B cell (primary cell): ENCODE results near the gene SH3YL1. TPM values are rescaled to one million over a fixed set of nuclear protein-coding genes. Genes with fewer than 3 reads are reported as not detected.

Source experiments
- ATAC-seq: fragments of 200-7000 bp; cut with Tn5 transposase; one replicate; pipeline ENCODE4 v1.10.0; 2021; ENCODE audit warnings: low read depth, mild to moderate bottlenecking, moderate number of reproducible peaks, moderate library complexity
- CTCF ChIA-PET: fragments of 350-600 bp; sonication (Branson Sonifier 250); formaldehyde crosslinking; loops from one replicate; lab custom pipeline; 2021; ENCODE audit warnings: antibody characterized with exemption, inconsistent platforms; lab: Charles Lee
- POLR2A ChIA-PET: fragments of 350-600 bp; sonication (Branson Sonifier 250); formaldehyde crosslinking; loops from one replicate; lab custom pipeline; 2021; ENCODE audit warnings: antibody characterized with exemption; lab: Charles Lee
- DNase-seq: peaks from one replicate; pipeline ENCODE4 v3.0.0; 2013
- H2AFZ ChIP-seq: 2 replicates; pipeline ENCODE4 v1.6.1; 2012; ENCODE audit warnings: mild to moderate bottlenecking, low read depth, low read length; ENCODE audit not compliant: insufficient read depth, poor library complexity, severe bottlenecking
- H3K27ac ChIP-seq, 2 donors: 1 replicate in 1 of 2; 2 replicates in 1 of 2; pipeline ENCODE4 v1.5.1; 2012 to 2013; ENCODE audit warnings: low read length in 2 of 2, mild to moderate bottlenecking in 2 of 2, moderate library complexity in 1 of 2
- H3K27me3 ChIP-seq, 4 experiments: fragments of 200-600 bp in 1 of 4; sonication (generic) in 1 of 4; replicated peaks in 1 of 4; 1 replicate in 2 of 4; 2 replicates in 2 of 4; pipeline versions ENCODE4 v1.6.1 to v1.7.0; 2013 to 2016; ENCODE audit warnings: low read length in 3 of 4, mild to moderate bottlenecking in 2 of 4, mixed read lengths in 1 of 4, moderate library complexity in 1 of 4; ENCODE audit not compliant: insufficient read depth in 4 of 4, control insufficient read depth in 3 of 4; ENCODE audit errors: control extremely low read depth in 1 of 4
- H3K36me3 ChIP-seq, 2 experiments: replicated peaks in 1 of 2; 1 replicate in 1 of 2; 2 replicates in 1 of 2; pipeline versions ENCODE4 v1.6.1 to v1.7.1; 2013; ENCODE audit warnings: low read length in 1 of 2; ENCODE audit not compliant: insufficient read depth in 2 of 2, control insufficient read depth in 1 of 2; ENCODE audit errors: control extremely low read depth in 1 of 2, extremely low read depth in 1 of 2
- H3K4me1 ChIP-seq, 2 donors: fragments of 200-600 bp in 1 of 2; sonication (generic) in 1 of 2; 1 replicate in 1 of 2; 2 replicates in 1 of 2; pipeline versions ENCODE4 v1.5.1 to v1.6.1; 2013 to 2017; ENCODE audit warnings: low read length in 2 of 2; ENCODE audit not compliant: control insufficient read depth in 2 of 2, insufficient read depth in 2 of 2
- H3K4me2 ChIP-seq: replicated peaks from 2 replicates; pipeline ENCODE3; 2012; ENCODE audit warnings: mild to moderate bottlenecking, low read depth, low read length; ENCODE audit not compliant: poor library complexity, severe bottlenecking
- H3K4me3 ChIP-seq, 5 experiments: fragments of 200-600 bp in 1 of 5; sonication (generic) in 1 of 5; 1 replicate in 3 of 5; 2 replicates in 2 of 5; pipeline versions ENCODE4 v1.5.1 to v1.7.0; 2011 to 2016; ENCODE audit warnings: low read length in 4 of 5, mild to moderate bottlenecking in 4 of 5, low read depth in 2 of 5, control low read depth in 1 of 5, moderate library complexity in 1 of 5; ENCODE audit not compliant: insufficient read depth in 1 of 5; ENCODE audit errors: control extremely low read depth in 1 of 5, extremely low read depth in 1 of 5
- H3K79me2 ChIP-seq: fragments of 200-600 bp; sonication (generic); one replicate; pipeline ENCODE4 v1.6.0; 2016; ENCODE audit warnings: low read length; ENCODE audit not compliant: control insufficient read depth, insufficient read depth
- H3K9ac ChIP-seq: fragments of 200-600 bp; sonication (generic); 2 replicates; pipeline ENCODE4 v1.6.1; 2017; ENCODE audit warnings: mild to moderate bottlenecking, low read length, moderate library complexity
- H3K9me3 ChIP-seq, 3 donors: one replicate each; pipeline versions ENCODE4 v1.6.1 to v1.7.1; 2013; ENCODE audit warnings: low read length in 2 of 3; ENCODE audit not compliant: control insufficient read depth in 2 of 3, insufficient read depth in 1 of 3; ENCODE audit errors: control extremely low read depth in 1 of 3
- H4K20me1 ChIP-seq: 2 replicates; pipeline ENCODE4 v1.6.0; 2012; ENCODE audit warnings: mild to moderate bottlenecking, low read length; ENCODE audit not compliant: insufficient read depth, control insufficient read depth, poor library complexity, severe bottlenecking
- H3K27ac Mint-ChIP-seq: one replicate; pipeline ENCODE4 v1.8.0; 2021; ENCODE audit warnings: mixed read lengths
- H3K27me3 Mint-ChIP-seq: one replicate; pipeline ENCODE4 v1.8.0; 2021; ENCODE audit warnings: mixed read lengths
- H3K4me1 Mint-ChIP-seq: one replicate; pipeline ENCODE4 v1.8.0; 2021; ENCODE audit warnings: mixed read lengths
- H3K4me3 Mint-ChIP-seq: one replicate; pipeline ENCODE4 v1.8.0; 2021; ENCODE audit warnings: mixed read lengths
- H3K9me3 Mint-ChIP-seq: one replicate; pipeline ENCODE4 v1.8.0; 2022; ENCODE audit warnings: mixed read lengths; ENCODE audit not compliant: insufficient read depth
- CTCF ChIP-seq: fragments of 200-600 bp; IDR thresholded peaks from one replicate; pipeline ENCODE4 v1.8.0; 2022; ENCODE audit warnings: antibody characterized with exemption, mild to moderate bottlenecking
- EZH2 ChIP-seq: IDR thresholded peaks from 2 replicates; pipeline ENCODE4 v1.6.1; 2012; ENCODE audit warnings: borderline replicate concordance, low read depth, mild to moderate bottlenecking, moderate library complexity, low read length; ENCODE audit not compliant: insufficient read depth, poor library complexity, severe bottlenecking
- WGBS: methylation state at CpG from one replicate; pipeline ENCODE4 v1.1.5; 2013; ENCODE audit warnings: missing lambda C conversion rate; ENCODE audit not compliant: insufficient coverage; 5-methylcytosine and 5-hydroxymethylcytosine counted together
- intact Hi-C: fragments of 100-400 bp; cut with micrococcal nuclease; formaldehyde crosslinking; loops from one replicate; pipeline ENCODE4 v1.10.0; 2022
- polyA plus RNA-seq: library from polyadenylated mRNA; depleted of rRNA; stranded (reverse); fragments of >200 nt; gene quantifications from 2 replicates; pipeline ENCODE4 v1.2.3, GENCODE V29; 2012
- total RNA-seq, 2 donors: library from RNA; stranded (reverse); fragments of 120-200 nt in 1 of 2; gene quantifications; 1 replicate in 1 of 2; 2 replicates in 1 of 2; pipeline versions ENCODE4 v1.2.3 to v1.2.4, GENCODE V29; 2013 to 2022

The SH3YL1 gene
- total and polyA plus RNA-seq, 2 donors (not counting 1 experiment from before 2014, with no cell fraction given), result 33.2 to 48.4 TPM

DNA sequence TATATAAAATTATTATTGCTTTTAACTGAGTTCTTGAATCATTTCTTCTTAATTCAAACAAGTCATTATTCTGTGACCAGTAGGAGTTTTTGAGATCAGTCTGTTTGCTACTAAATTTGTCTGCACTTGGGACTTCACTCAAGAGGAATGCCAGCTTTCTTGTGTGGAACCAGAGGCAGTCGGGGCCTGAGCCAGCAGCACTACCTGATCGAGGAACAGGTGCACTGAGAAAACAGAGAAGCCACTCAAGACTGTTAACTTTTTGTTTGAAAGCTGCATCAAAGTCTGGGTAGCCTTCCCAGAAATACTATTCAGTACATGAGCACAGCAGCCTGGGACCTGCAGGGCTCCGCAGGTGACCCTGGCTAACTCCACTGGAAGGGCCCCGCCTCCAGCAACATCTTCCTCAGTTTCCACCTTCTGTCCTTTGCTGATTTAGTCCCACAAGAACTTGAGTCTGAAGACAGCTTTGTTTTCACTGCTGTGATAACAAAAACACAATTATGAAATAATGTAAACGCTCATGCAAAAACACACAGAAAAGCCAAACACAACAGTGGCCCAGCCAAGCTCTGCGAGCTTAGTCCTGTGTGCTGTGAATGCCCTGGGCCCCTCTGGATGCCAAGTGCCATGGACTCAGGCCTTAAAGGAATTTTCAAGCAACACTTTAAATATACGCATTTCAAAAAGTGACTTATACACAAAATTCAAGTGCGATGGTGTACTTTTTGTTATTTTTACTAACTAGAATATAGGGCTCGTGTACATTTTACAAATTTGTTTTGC is 62.0 kb downstream of the SH3YL1 start:
- Histone ChIP-seq H4K20me1 (no peaks in the 10 kb centered on the region), H3K36me3 (no peaks in the 10 kb centered on the region), H3K27me3 (peaks cover 0 to 18% (median 0%) of the 10 kb centered on the region in 4 experiments), H3K4me2 (no peak overlapping the region), H3K9me3 (no peaks in the 10 kb centered on the region), H3K4me3 (no peak overlapping the region), H2AFZ (no peak overlapping the region), H3K9ac (no peak overlapping the region), H3K4me1 (no peaks in the 10 kb centered on the region), H3K79me2 (no peaks in the 10 kb centered on the region), H3K27ac (no peak overlapping the region)
- ChIA-PET POLR2A (no interaction called here), CTCF (no interaction called here)
- TF ChIP-seq CTCF, result no peak
- TF ChIP-seq EZH2, result no peak
- ATAC-seq, result no peak
- Mint-ChIP-seq H3K4me3 (no peak overlapping the region), H3K4me1 (no peaks in the 10 kb centered on the region), H3K9me3 (no peaks in the 10 kb centered on the region), H3K27me3 (peaks cover 17% of the 10 kb centered on the region), H3K27ac (no peak overlapping the region)
- 96% methylated on average over 6 of the region's 9 CpGs for WGBS
- intact Hi-C loops, result no loop called here
- DNase-seq, result no peak
